CD14-positive monocyte (primary cell): ENCODE results near the gene UPB1. TPM values are rescaled to one million over a fixed set of nuclear protein-coding genes. Genes with fewer than 3 reads are reported as not detected.

Experiments
- DNase-seq, 3 donors: peaks; one replicate each; pipeline ENCODE4 v3.0.0-alpha.2; 2011 to 2022
- H2AFZ ChIP-seq: 2 replicates; pipeline ENCODE4 v1.6.0; 2012; ENCODE audit warnings: mild to moderate bottlenecking, low read depth, low read length, inconsistent platforms; ENCODE audit not compliant: insufficient read depth, poor library complexity, severe bottlenecking
- H3K27ac ChIP-seq, 2 donors: 1 replicate in 1 of 2; 2 replicates in 1 of 2; pipeline ENCODE4 v1.5.1; 2012 to 2013; ENCODE audit warnings: low read length in 2 of 2, control low read depth in 1 of 2, inconsistent platforms in 1 of 2, low read depth in 1 of 2, mild to moderate bottlenecking in 1 of 2
- H3K27me3 ChIP-seq, 2 donors: one replicate each; pipeline versions ENCODE4 v1.6.0 to v1.6.1; 2011 to 2013; ENCODE audit warnings: low read length in 2 of 2; ENCODE audit not compliant: control insufficient read depth in 2 of 2, insufficient read depth in 2 of 2
- H3K36me3 ChIP-seq, 2 donors: replicated peaks in 1 of 2; 1 replicate in 1 of 2; 2 replicates in 1 of 2; pipeline versions ENCODE4 v1.5.1 to v1.6.1; 2012 to 2013; ENCODE audit warnings: low read length in 2 of 2, control low read depth in 1 of 2, inconsistent platforms in 1 of 2, mild to moderate bottlenecking in 1 of 2; ENCODE audit not compliant: insufficient read depth in 2 of 2, control insufficient read depth in 1 of 2
- H3K4me1 ChIP-seq, 2 donors: 1 replicate in 1 of 2; 2 replicates in 1 of 2; pipeline versions ENCODE4 v1.5.1 to v1.6.1; 2012 to 2013; ENCODE audit warnings: low read length in 2 of 2, control low read depth in 1 of 2, inconsistent platforms in 1 of 2, mild to moderate bottlenecking in 1 of 2, moderate library complexity in 1 of 2; ENCODE audit not compliant: insufficient read depth in 2 of 2, control insufficient read depth in 1 of 2
- H3K4me2 ChIP-seq: replicated peaks from 2 replicates; pipeline ENCODE3; 2012; ENCODE audit warnings: low read length, moderate library complexity, mild to moderate bottlenecking; ENCODE audit not compliant: poor library complexity, severe bottlenecking; ENCODE audit errors: extremely low read depth
- H3K4me3 ChIP-seq, 3 experiments: fragments of 200-600 bp in 1 of 3; sonication (generic) in 1 of 3; replicated peaks in 1 of 3; 1 replicate in 2 of 3; 2 replicates in 1 of 3; pipeline ENCODE4 v1.5.1; 2011 to 2013; ENCODE audit warnings: low read length in 3 of 3, mild to moderate bottlenecking in 3 of 3, control low read depth in 2 of 3, low read depth in 2 of 3, inconsistent platforms in 1 of 3, moderate library complexity in 1 of 3
- H3K79me2 ChIP-seq: 2 replicates; pipeline ENCODE4 v1.6.0; 2012; ENCODE audit warnings: mild to moderate bottlenecking, control low read depth, inconsistent platforms, low read length, moderate library complexity; ENCODE audit not compliant: insufficient read depth
- H3K9ac ChIP-seq: 2 replicates; pipeline ENCODE4 v1.6.0; 2017; ENCODE audit warnings: low read length, mild to moderate bottlenecking; ENCODE audit not compliant: insufficient read depth, poor library complexity, severe bottlenecking
- H3K9me3 ChIP-seq, 2 donors: replicated peaks in 1 of 2; 1 replicate in 1 of 2; 2 replicates in 1 of 2; pipeline versions ENCODE4 v1.5.1 to v1.6.1; 2012 to 2013; ENCODE audit warnings: low read length in 2 of 2, control low read depth in 1 of 2; ENCODE audit not compliant: control insufficient read depth in 1 of 2, insufficient read depth in 1 of 2
- H4K20me1 ChIP-seq: 2 replicates; pipeline ENCODE4 v1.6.0; 2012; ENCODE audit warnings: mild to moderate bottlenecking, low read length, control low read depth, moderate library complexity; ENCODE audit not compliant: insufficient read depth
- H3K27ac Mint-ChIP-seq, 7 donors: one replicate each; pipeline ENCODE4 v1.8.0; 2020; ENCODE audit warnings: mild to moderate bottlenecking in 7 of 7, mixed read lengths in 7 of 7, moderate library complexity in 6 of 7, inconsistent platforms in 2 of 7
- H3K27me3 Mint-ChIP-seq, 3 donors: one replicate each; pipeline ENCODE4 v1.8.0; 2021 to 2022; ENCODE audit warnings: low read depth in 3 of 3, mild to moderate bottlenecking in 3 of 3, mixed read lengths in 3 of 3, moderate library complexity in 3 of 3, inconsistent platforms in 1 of 3
- H3K36me3 Mint-ChIP-seq, 2 donors: one replicate each; pipeline ENCODE4 v1.8.0; 2020; ENCODE audit warnings: mixed read lengths in 2 of 2, inconsistent platforms in 1 of 2, mild to moderate bottlenecking in 1 of 2
- H3K4me1 Mint-ChIP-seq: one replicate; pipeline ENCODE4 v1.8.0; 2020; ENCODE audit warnings: mild to moderate bottlenecking, mixed read lengths
- H3K4me3 Mint-ChIP-seq, 2 donors: one replicate each; pipeline ENCODE4 v1.8.0; 2020; ENCODE audit warnings: mild to moderate bottlenecking in 2 of 2, mixed read lengths in 2 of 2, moderate library complexity in 1 of 2
- H3K9me3 Mint-ChIP-seq, 7 donors: one replicate each; pipeline ENCODE4 v1.8.0; 2020 to 2022; ENCODE audit warnings: mixed read lengths in 7 of 7, mild to moderate bottlenecking in 6 of 7, moderate library complexity in 6 of 7, inconsistent platforms in 2 of 7
- CTCF ChIP-seq: fragments of 200-600 bp; IDR thresholded peaks from one replicate; pipeline ENCODE4 v1.8.0; 2022; ENCODE audit warnings: antibody characterized with exemption, mild to moderate bottlenecking
- WGBS: methylation state at CpG from one replicate; pipeline ENCODE4 v1.1.5; 2013; ENCODE audit warnings: missing lambda C conversion rate; ENCODE audit not compliant: insufficient coverage; 5-methylcytosine and 5-hydroxymethylcytosine counted together
- intact Hi-C, 2 donors: fragments of 100-400 bp; cut with micrococcal nuclease; formaldehyde crosslinking; loops; one replicate each; pipeline versions ENCODE4 v1.15.0 to v1.15.1; 2023
- polyA plus RNA-seq, 3 donors: library from polyadenylated mRNA; depleted of rRNA in 1 of 3; unstranded in 2 of 3; stranded (reverse) in 1 of 3; fragments of 300-500 nt in 2 of 3; fragments of >200 nt in 1 of 3; fragmentation: Illumina TruSeq in 2 of 3; gene quantifications; 1 replicate in 2 of 3; 2 replicates in 1 of 3; pipeline ENCODE4 v1.2.3, GENCODE V29; 2012 to 2021

Gene UPB1
- polyA plus RNA-seq, 3 donors, result 0.13 to 0.17 TPM; not detected in 1

GRCh38 chr22:24471570-24471969, 23.6 kb upstream of the UPB1 start:
- H3K9me3 Mint-ChIP-seq, result peaks cover 0 to 5% (median 4%) of the 10 kb centered on the region in 7 donors
- Histone ChIP-seq H3K4me1 (peaks cover 45 to 61% of the 10 kb centered on the region in 2 donors), H3K9me3 (no peaks in the 10 kb centered on the region), H3K27ac (no peak overlapping the region), H3K4me2 (no peak overlapping the region), H3K79me2 (no peaks in the 10 kb centered on the region), H3K9ac (no peak overlapping the region), H3K4me3 (no peak overlapping the region), H4K20me1 (no peaks in the 10 kb centered on the region), H2AFZ (no peak overlapping the region), H3K36me3 (no peaks in the 10 kb centered on the region), H3K27me3 (no peaks in the 10 kb centered on the region)
- TF ChIP-seq CTCF, result no peak
- peaks cover 0 to 2% (median 0%) of the 10 kb centered on the region in 3 donors for H3K27me3 Mint-ChIP-seq
- 89% methylated on average over 3 of the region's 4 CpGs for WGBS
- intact Hi-C loops, result loop anchor here (5.0 kb wide), 2 partner anchors 34 to 44 kb away; partner anchors contain the start of gene ADORA2A (in 1 of the 2)
- no peak overlapping the region for H3K4me3 Mint-ChIP-seq
- no peak for DNase-seq
- peak overlapping the region in 1 of 7 donors; percentile 61 for H3K27ac Mint-ChIP-seq
- H3K4me1 Mint-ChIP-seq, result peaks cover 55% of the 10 kb centered on the region
- peaks cover 1 to 2% of the 10 kb centered on the region in 2 donors for H3K36me3 Mint-ChIP-seq

- H3K4me1 Mint-ChIP-seq, result peaks cover 42% of the 10 kb centered on the region
- no peak for TF ChIP-seq CTCF
- H3K4me1 ChIP-seq, result peaks cover 30 to 44% of the 10 kb centered on the region in 2 donors
- no peak overlapping the region for H2AFZ ChIP-seq
- H3K36me3 ChIP-seq, result no peaks in the 10 kb centered on the region
- no peak overlapping the region for H3K9ac ChIP-seq
- no peak overlapping the region for H3K4me3 ChIP-seq
- H3K4me2 ChIP-seq, result peak overlapping the region; percentile 17
- H4K20me1 ChIP-seq, result no peaks in the 10 kb centered on the region
- H3K27me3 ChIP-seq, result no peaks in the 10 kb centered on the region
- peaks cover 0 to 2% (median 0%) of the 10 kb centered on the region in 3 donors for H3K27me3 Mint-ChIP-seq
- peak overlapping the region; percentile 86 to 95 (median 90) for H3K27ac Mint-ChIP-seq
- peak; percentile 44 to 81 (median 66) for DNase-seq
- H3K79me2 ChIP-seq, result no peaks in the 10 kb centered on the region
- intact Hi-C loops, result loop anchor here (5.0 kb wide), 2 partner anchors 36 to 46 kb away; partner anchors contain the start of gene ADORA2A (in 1 of the 2)
- peak overlapping the region in 1 of 2 donors; percentile 75 for H3K27ac ChIP-seq
- peak overlapping the region; percentile 12 to 53 for H3K4me3 Mint-ChIP-seq
- peaks cover 1 to 2% of the 10 kb centered on the region in 2 donors for H3K36me3 Mint-ChIP-seq
- H3K9me3 Mint-ChIP-seq, result peaks cover 0 to 5% (median 4%) of the 10 kb centered on the region in 7 donors
- no peaks in the 10 kb centered on the region for H3K9me3 ChIP-seq
These were observed 21.8 kb upstream of the UPB1 start for GRCh38 chr22:24473284-24473683.
